SK-N-SH (cell line): Measurements from ENCODE around the gene DSG1. TPM values are rescaled to one million over a fixed set of nuclear protein-coding genes. Genes with fewer than 3 reads are reported as not detected.

ENCODE experiments used
- CTCF ChIA-PET: fragments of 300-600, 350-600 bp; formaldehyde crosslinking; extraction: SDS; loops from one replicate; lab custom pipeline; 2021; lab: Yijun Ruan, JAX
- POLR2A ChIA-PET: fragments of 350-600 bp; sonication (Branson Sonifier 250); formaldehyde crosslinking; extraction: SDS; loops from one replicate; lab custom pipeline; 2020; ENCODE audit warnings: antibody characterized with exemption, inconsistent platforms; lab: Yijun Ruan, JAX
- DNase-seq: peaks from one replicate; pipeline ENCODE4 v3.0.0; 2012
- H2AFZ ChIP-seq: fragments of 200-600 bp; sonication (generic); 2 replicates; pipeline ENCODE4 v1.8.1; 2016; ENCODE audit warnings: antibody characterized with exemption, mild to moderate bottlenecking, low read depth
- H3F3A ChIP-seq: fragments of 200-600 bp; sonication (generic); replicated peaks from 2 replicates; pipeline ENCODE3; 2016; ENCODE audit warnings: antibody characterized with exemption, mild to moderate bottlenecking; ENCODE audit not compliant: insufficient read depth
- H3K27ac ChIP-seq, 2 experiments: fragments of 200-500 bp in 1 of 2; fragments of 200-600 bp in 1 of 2; sonication (Bioruptor generic) in 1 of 2; sonication (generic), shearing (Covaris generic) in 1 of 2; 2 replicates each; pipeline versions ENCODE4 v1.5.1 to v1.6.1; 2014 to 2016; ENCODE audit warnings: low read depth in 2 of 2, inconsistent platforms in 1 of 2, low read length in 1 of 2, mild to moderate bottlenecking in 1 of 2, mixed read lengths in 1 of 2
- H3K27me3 ChIP-seq: fragments of 200-600 bp; sonication (generic), shearing (Covaris generic); 2 replicates; pipeline ENCODE4 v1.6.1; 2016; ENCODE audit warnings: mixed run types; ENCODE audit not compliant: insufficient read depth
- H3K36me3 ChIP-seq, 2 experiments: fragments of 200-500 bp in 1 of 2; fragments of 200-600 bp in 1 of 2; sonication (Bioruptor generic) in 1 of 2; sonication (generic) in 1 of 2; replicated peaks in 1 of 2; 2 replicates each; pipeline versions ENCODE3 to v1.5.1; 2014 to 2016; ENCODE audit warnings: low read length in 1 of 2, mild to moderate bottlenecking in 1 of 2; ENCODE audit not compliant: insufficient read depth in 2 of 2, control insufficient read depth in 1 of 2
- H3K4me1 ChIP-seq, 2 experiments: fragments of 200-500 bp in 1 of 2; fragments of 200-600 bp in 1 of 2; sonication (Bioruptor generic) in 1 of 2; sonication (generic), shearing (Covaris generic) in 1 of 2; 2 replicates each; pipeline versions ENCODE4 v1.5.1 to v1.6.1; 2014 to 2016; ENCODE audit warnings: low read depth in 1 of 2, low read length in 1 of 2, mixed run types in 1 of 2; ENCODE audit not compliant: insufficient read depth in 2 of 2, control insufficient read depth in 1 of 2
- H3K4me2 ChIP-seq: fragments of 200-600 bp; sonication (generic), shearing (Covaris generic); 2 replicates; pipeline ENCODE4 v1.6.1; 2017; ENCODE audit warnings: mixed run types
- H3K4me3 ChIP-seq, 2 experiments: fragments of 200-500 bp in 1 of 2; fragments of 200-600 bp in 1 of 2; sonication (Bioruptor generic) in 1 of 2; sonication (generic), shearing (Covaris generic) in 1 of 2; 2 replicates each; pipeline versions ENCODE4 v1.5.1 to v1.8.1; 2014 to 2016; ENCODE audit warnings: low read depth in 2 of 2, inconsistent platforms in 1 of 2, low read length in 1 of 2, mild to moderate bottlenecking in 1 of 2, mixed read lengths in 1 of 2, moderate library complexity in 1 of 2
- H3K79me2 ChIP-seq: fragments of 200-600 bp; sonication (generic); 2 replicates; pipeline ENCODE4 v1.8.1; 2017; ENCODE audit warnings: mild to moderate bottlenecking; ENCODE audit not compliant: insufficient read depth
- H3K9ac ChIP-seq: fragments of 200-600 bp; sonication (generic); 2 replicates; pipeline ENCODE4 v1.6.1; 2017; ENCODE audit warnings: mixed run types
- H3K9me2 ChIP-seq: fragments of 200-600 bp; sonication (generic); 2 replicates; pipeline ENCODE4 v1.6.1; 2017; ENCODE audit warnings: mixed run types
- H3K9me3 ChIP-seq: fragments of 200-600 bp; sonication (generic); 2 replicates; pipeline ENCODE4 v1.6.1; 2017; ENCODE audit warnings: mixed run types, mild to moderate bottlenecking, moderate library complexity
- H4K20me1 ChIP-seq: fragments of 200-600 bp; sonication (generic); 2 replicates; pipeline ENCODE4 v1.6.1; 2017; ENCODE audit warnings: mild to moderate bottlenecking, mixed run types; ENCODE audit not compliant: insufficient read depth
- CHD2 ChIP-seq: fragments of 150-350 bp; IDR thresholded peaks from 2 replicates; pipeline ENCODE4 v1.6.1; 2018; ENCODE audit warnings: low read length; ENCODE audit not compliant: partially characterized antibody
- ELF1 ChIP-seq: IDR thresholded peaks from 2 replicates; pipeline ENCODE4 v1.4.0; 2012
- FOXM1 ChIP-seq: IDR thresholded peaks from 2 replicates; pipeline ENCODE4 v1.4.0; 2012; ENCODE audit warnings: low read depth, mild to moderate bottlenecking
- GABPA ChIP-seq: IDR thresholded peaks from 2 replicates; pipeline ENCODE4 v1.4.0; 2012; ENCODE audit warnings: low read depth, mild to moderate bottlenecking
- GATA2 ChIP-seq: sonication (generic); formaldehyde crosslinking; IDR thresholded peaks from 2 replicates; pipeline ENCODE4 v1.5.0; 2020; ENCODE audit warnings: mild to moderate bottlenecking, missing genetic modification reagents
- JUND ChIP-seq: IDR thresholded peaks from 2 replicates; pipeline ENCODE4 v1.4.0; 2012
- MEF2A ChIP-seq: IDR thresholded peaks from 2 replicates; pipeline ENCODE4 v1.4.0; 2012; ENCODE audit warnings: low read depth, borderline replicate concordance
- NRF1 ChIP-seq: IDR thresholded peaks from 2 replicates; pipeline ENCODE4 v1.6.1; 2012; ENCODE audit warnings: low read depth, mild to moderate bottlenecking, low read length
- POLR2AphosphoS5 ChIP-seq: IDR thresholded peaks from 2 replicates; pipeline ENCODE4 v1.6.1; 2012; ENCODE audit warnings: low read depth, low read length
- RAD21 ChIP-seq: IDR thresholded peaks from 2 replicates; pipeline ENCODE4 v1.6.1; 2012; ENCODE audit warnings: mild to moderate bottlenecking, low read length
- RCOR1 ChIP-seq: fragments of 150-350 bp; IDR thresholded peaks from 2 replicates; pipeline ENCODE4 v1.6.1; 2017; ENCODE audit warnings: antibody characterized with exemption, low read length
- RFX5 ChIP-seq: IDR thresholded peaks from 2 replicates; pipeline ENCODE4 v1.6.1; 2012; ENCODE audit warnings: mild to moderate bottlenecking, improper control_type of control experiment, low read length
- RXRA ChIP-seq: IDR thresholded peaks from 2 replicates; pipeline ENCODE4 v1.4.0; 2012; ENCODE audit warnings: low read depth, mild to moderate bottlenecking, borderline replicate concordance
- SMC3 ChIP-seq: IDR thresholded peaks from 2 replicates; pipeline ENCODE4 v1.6.1; 2012; ENCODE audit warnings: low read depth, low read length, improper control_type of control experiment
- TAF1 ChIP-seq: IDR thresholded peaks from 2 replicates; pipeline ENCODE4 v1.6.1; 2012; ENCODE audit warnings: low read depth, mild to moderate bottlenecking, low read length, moderate library complexity, borderline replicate concordance
- USF2 ChIP-seq: fragments of 150-350 bp; IDR thresholded peaks from 2 replicates; pipeline ENCODE4 v1.6.1; 2017; ENCODE audit warnings: antibody characterized with exemption, low read length, low read depth, borderline replicate concordance
- WGBS: methylation state at CpG from one replicate; pipeline ENCODE4 v1.1.6; 2017; ENCODE audit warnings: low lambda C conversion rate; 5-methylcytosine and 5-hydroxymethylcytosine counted together
- polyA plus RNA-seq, 3 experiments: library from polyadenylated mRNA; depleted of rRNA; stranded (reverse); fragments of >200 nt; gene quantifications; 2 replicates each; pipeline ENCODE4 v1.2.3, GENCODE V29; 2012
- TF ChIP-seq, protein P1 (sequence below): IDR thresholded peaks from 2 replicates; pipeline ENCODE4; 2012
- TF ChIP-seq, protein P2 (sequence below): IDR thresholded peaks from 2 replicates; pipeline ENCODE4 v1.6.1; 2012; ENCODE audit warnings: mild to moderate bottlenecking, low read depth, low read length, moderate library complexity
- TF ChIP-seq, protein P3 (sequence below): fragments of 150-350 bp; IDR thresholded peaks from 2 replicates; pipeline ENCODE4 v1.6.1; 2016; ENCODE audit warnings: mild to moderate bottlenecking, low read depth, low read length

The DSG1 gene
- polyA plus RNA-seq, 1 of the 3 experiments (the other 2 are of a cell fraction) = not detected

- TF ChIP-seq POLR2AphosphoS5 (no peak), CHD2 (no peak), MEF2A (no peak)
These were observed 49.0 kb upstream of the DSG1 start (continued) for GRCh38 chr18:31268985-31269406.

DNA sequence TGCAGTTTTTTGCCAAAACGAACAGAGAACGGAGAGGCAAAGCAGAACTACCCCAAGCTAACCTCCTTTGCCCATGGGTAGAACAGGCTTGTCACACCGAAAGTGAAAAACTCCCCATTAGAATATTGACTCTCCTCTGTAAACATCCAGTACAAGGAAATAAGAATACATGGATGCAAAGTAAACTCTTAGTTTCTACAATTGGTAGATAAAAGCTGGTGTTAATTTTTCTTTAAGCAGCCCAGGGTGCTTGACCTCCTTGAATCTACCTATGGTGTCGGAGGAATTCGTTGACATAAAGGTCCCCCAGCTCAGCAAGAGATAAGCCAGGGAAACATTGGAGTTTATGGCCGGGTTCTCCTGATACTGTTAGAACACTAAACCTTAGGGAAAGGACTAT lies 48.4 kb upstream of the DSG1 start:
- Histone ChIP-seq H3K4me2 (no peak overlapping the region), H2AFZ (no peak overlapping the region), H3K4me1 (no peaks in the 10 kb centered on the region), H3F3A (no peaks in the 10 kb centered on the region), H3K27ac (no peak overlapping the region), H3K79me2 (no peaks in the 10 kb centered on the region), H3K4me3 (no peak overlapping the region), H3K9me3 (no peaks in the 10 kb centered on the region), H3K9me2 (no peaks in the 10 kb centered on the region), H4K20me1 (no peaks in the 10 kb centered on the region), H3K27me3 (no peaks in the 10 kb centered on the region; the same call in 1 of the 2 replicates), H3K36me3 (no peaks in the 10 kb centered on the region), H3K9ac (no peak overlapping the region)
- WGBS = 5% methylated on average over 6 of the region's 6 CpGs
- DNase-seq = no peak
- ChIA-PET POLR2A (no interaction called here), CTCF (no interaction called here)
- no peak for TF ChIP-seq GABPA
- TF ChIP-seq NRF1 = no peak
- TF ChIP-seq JUND = no peak
- TF ChIP-seq ELF1 = no peak
- no peak for TF ChIP-seq RCOR1
- TF ChIP-seq, protein P1, sequence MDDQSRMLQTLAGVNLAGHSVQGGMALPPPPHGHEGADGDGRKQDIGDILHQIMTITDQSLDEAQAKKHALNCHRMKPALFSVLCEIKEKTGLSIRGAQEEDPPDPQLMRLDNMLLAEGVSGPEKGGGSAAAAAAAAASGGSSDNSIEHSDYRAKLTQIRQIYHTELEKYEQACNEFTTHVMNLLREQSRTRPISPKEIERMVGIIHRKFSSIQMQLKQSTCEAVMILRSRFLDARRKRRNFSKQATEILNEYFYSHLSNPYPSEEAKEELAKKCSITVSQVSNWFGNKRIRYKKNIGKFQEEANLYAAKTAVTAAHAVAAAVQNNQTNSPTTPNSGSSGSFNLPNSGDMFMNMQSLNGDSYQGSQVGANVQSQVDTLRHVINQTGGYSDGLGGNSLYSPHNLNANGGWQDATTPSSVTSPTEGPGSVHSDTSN = no peak
- TF ChIP-seq, protein P2, sequence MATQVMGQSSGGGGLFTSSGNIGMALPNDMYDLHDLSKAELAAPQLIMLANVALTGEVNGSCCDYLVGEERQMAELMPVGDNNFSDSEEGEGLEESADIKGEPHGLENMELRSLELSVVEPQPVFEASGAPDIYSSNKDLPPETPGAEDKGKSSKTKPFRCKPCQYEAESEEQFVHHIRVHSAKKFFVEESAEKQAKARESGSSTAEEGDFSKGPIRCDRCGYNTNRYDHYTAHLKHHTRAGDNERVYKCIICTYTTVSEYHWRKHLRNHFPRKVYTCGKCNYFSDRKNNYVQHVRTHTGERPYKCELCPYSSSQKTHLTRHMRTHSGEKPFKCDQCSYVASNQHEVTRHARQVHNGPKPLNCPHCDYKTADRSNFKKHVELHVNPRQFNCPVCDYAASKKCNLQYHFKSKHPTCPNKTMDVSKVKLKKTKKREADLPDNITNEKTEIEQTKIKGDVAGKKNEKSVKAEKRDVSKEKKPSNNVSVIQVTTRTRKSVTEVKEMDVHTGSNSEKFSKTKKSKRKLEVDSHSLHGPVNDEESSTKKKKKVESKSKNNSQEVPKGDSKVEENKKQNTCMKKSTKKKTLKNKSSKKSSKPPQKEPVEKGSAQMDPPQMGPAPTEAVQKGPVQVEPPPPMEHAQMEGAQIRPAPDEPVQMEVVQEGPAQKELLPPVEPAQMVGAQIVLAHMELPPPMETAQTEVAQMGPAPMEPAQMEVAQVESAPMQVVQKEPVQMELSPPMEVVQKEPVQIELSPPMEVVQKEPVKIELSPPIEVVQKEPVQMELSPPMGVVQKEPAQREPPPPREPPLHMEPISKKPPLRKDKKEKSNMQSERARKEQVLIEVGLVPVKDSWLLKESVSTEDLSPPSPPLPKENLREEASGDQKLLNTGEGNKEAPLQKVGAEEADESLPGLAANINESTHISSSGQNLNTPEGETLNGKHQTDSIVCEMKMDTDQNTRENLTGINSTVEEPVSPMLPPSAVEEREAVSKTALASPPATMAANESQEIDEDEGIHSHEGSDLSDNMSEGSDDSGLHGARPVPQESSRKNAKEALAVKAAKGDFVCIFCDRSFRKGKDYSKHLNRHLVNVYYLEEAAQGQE = no peak
- TF ChIP-seq USF2 = no peak
- TF ChIP-seq, protein P3, sequence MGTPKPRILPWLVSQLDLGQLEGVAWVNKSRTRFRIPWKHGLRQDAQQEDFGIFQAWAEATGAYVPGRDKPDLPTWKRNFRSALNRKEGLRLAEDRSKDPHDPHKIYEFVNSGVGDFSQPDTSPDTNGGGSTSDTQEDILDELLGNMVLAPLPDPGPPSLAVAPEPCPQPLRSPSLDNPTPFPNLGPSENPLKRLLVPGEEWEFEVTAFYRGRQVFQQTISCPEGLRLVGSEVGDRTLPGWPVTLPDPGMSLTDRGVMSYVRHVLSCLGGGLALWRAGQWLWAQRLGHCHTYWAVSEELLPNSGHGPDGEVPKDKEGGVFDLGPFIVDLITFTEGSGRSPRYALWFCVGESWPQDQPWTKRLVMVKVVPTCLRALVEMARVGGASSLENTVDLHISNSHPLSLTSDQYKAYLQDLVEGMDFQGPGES = no peak
- no peak for TF ChIP-seq RAD21
- TF ChIP-seq MEF2A = no peak
- no peak for TF ChIP-seq RXRA
- TF ChIP-seq GATA2 (CRISPR knock-in tag) = no peak
- no peak for TF ChIP-seq SMC3
- TF ChIP-seq TAF1 = no peak
- no peak for TF ChIP-seq RFX5
- TF ChIP-seq CHD2 = no peak
- no peak for TF ChIP-seq FOXM1
